HepG2 (cell line): ENCODE data around the gene DUSP22. TPM values are rescaled to one million over a fixed set of nuclear protein-coding genes. Genes with fewer than 3 reads are reported as not detected.

Source experiments
- ATAC-seq: fragments of 200-7000 bp; cut with Tn5 transposase; 3 replicates; pipeline ENCODE4 v1.9.1; 2020; ENCODE audit warnings: mild to moderate bottlenecking, moderate library complexity
- BruUV-seq: library from RNA; stranded (reverse); fragments of 400-500 nt; replicated peaks from 2 replicates; lab custom pipeline; 2021; lab: Mats Ljungman, UMichigan
- CTCF ChIA-PET: fragments of 300-600 bp; formaldehyde crosslinking; extraction: SDS; loops from one replicate; lab custom pipeline; 2021; ENCODE audit warnings: low total read pairs, inconsistent platforms, low intra/inter-chr PET ratio; lab: Yijun Ruan, JAX
- POLR2A ChIA-PET: fragments of 350-600 bp; sonication (Branson Sonifier 250); formaldehyde crosslinking; loops from one replicate; lab custom pipeline; 2020; ENCODE audit warnings: antibody characterized with exemption, inconsistent platforms; lab: Yijun Ruan, JAX
- DNase-seq: peaks from one replicate; pipeline ENCODE4 v3.0.0-alpha.2; 2015; ENCODE audit warnings: low spot score
- FAIRE-seq: peaks from 3 replicates; lab custom pipeline; 2011; peaks lifted over from hg19 to GRCh38; lab: Jason Lieb, UNC
- H2AFZ ChIP-seq: one replicate; pipeline ENCODE4 v1.6.1; 2011; ENCODE audit warnings: low read length, inconsistent platforms
- H3K27ac ChIP-seq: fragments of 300-600 bp; 3 replicates; pipeline ENCODE4 v1.8.0; 2011; ENCODE audit warnings: mixed run types, mild to moderate bottlenecking, mixed read lengths, low read length, inconsistent platforms; ENCODE audit not compliant: insufficient read depth; ENCODE audit errors: extremely low read length
- H3K27me3 ChIP-seq, 2 experiments: fragments of 200-600 bp in 1 of 2; 2 replicates in 1 of 2; 3 replicates in 1 of 2; pipeline versions ENCODE4 v1.6.0 to v1.8.0; 2011; ENCODE audit warnings: low read length in 2 of 2, mild to moderate bottlenecking in 2 of 2, moderate library complexity in 2 of 2, inconsistent platforms in 1 of 2; ENCODE audit not compliant: insufficient read depth in 2 of 2, control insufficient read depth in 1 of 2
- H3K36me3 ChIP-seq, 2 experiments: fragments of 200-600 bp in 1 of 2; replicated peaks in 1 of 2; 2 replicates in 1 of 2; 3 replicates in 1 of 2; pipeline versions ENCODE4 v1.5.1 to v1.8.0; 2011; ENCODE audit warnings: low read length in 2 of 2, inconsistent platforms in 1 of 2; ENCODE audit not compliant: insufficient read depth in 2 of 2, control insufficient read depth in 1 of 2
- H3K4me1 ChIP-seq: 2 replicates; pipeline ENCODE4 v1.5.1; 2012; ENCODE audit warnings: low read length, inconsistent platforms; ENCODE audit not compliant: insufficient read depth
- H3K4me2 ChIP-seq: 2 replicates; pipeline ENCODE4 v1.6.0; 2011; ENCODE audit warnings: low read depth, low read length, inconsistent platforms
- H3K4me3 ChIP-seq, 3 experiments: fragments of 200-600 bp in 1 of 3; sonication (generic), shearing (Covaris generic) in 1 of 3; replicated peaks in 1 of 3; 2 replicates each; pipeline ENCODE4 v1.5.1; 2011 to 2016; ENCODE audit warnings: low read length in 3 of 3, inconsistent platforms in 2 of 3, low read depth in 2 of 3, mild to moderate bottlenecking in 2 of 3, control low read depth in 1 of 3, mixed read lengths in 1 of 3; ENCODE audit not compliant: insufficient read depth in 1 of 3
- H3K79me2 ChIP-seq: one replicate; pipeline ENCODE4 v1.6.1; 2011; ENCODE audit warnings: low read length, inconsistent platforms; ENCODE audit not compliant: insufficient read depth
- H3K9ac ChIP-seq: 2 replicates; pipeline ENCODE4 v1.6.0; 2011; ENCODE audit warnings: mild to moderate bottlenecking, low read depth, low read length, inconsistent platforms; ENCODE audit not compliant: insufficient read depth
- H3K9me3 ChIP-seq: 2 replicates; pipeline ENCODE4 v1.5.1; 2012; ENCODE audit warnings: mild to moderate bottlenecking, low read length
- H4K20me1 ChIP-seq: 2 replicates; pipeline ENCODE4 v1.6.0; 2011; ENCODE audit warnings: inconsistent platforms, mild to moderate bottlenecking, low read length, moderate library complexity; ENCODE audit not compliant: insufficient read depth
- EZH2 ChIP-seq: conservative IDR thresholded peaks from 2 replicates; pipeline ENCODE4 v1.6.1; 2012; ENCODE audit warnings: mild to moderate bottlenecking, low read depth, low read length, moderate library complexity
- HDAC6 ChIP-seq: fragments of 200-600 bp; sonication (generic); IDR thresholded peaks from 2 replicates; pipeline ENCODE4 v1.7.0; 2017; ENCODE audit warnings: mild to moderate bottlenecking, antibody characterized with exemption, low read length, low read depth
- KDM5B ChIP-seq: sonication (generic); formaldehyde crosslinking; IDR thresholded peaks from 2 replicates; pipeline ENCODE4 v1.4.0; 2020; ENCODE audit warnings: missing genetic modification reagents, mild to moderate bottlenecking, borderline replicate concordance
- NRL ChIP-seq: sonication (generic); formaldehyde crosslinking; IDR thresholded peaks from 2 replicates; pipeline ENCODE4 v1.5.0; 2020; ENCODE audit warnings: missing genetic modification reagents, mild to moderate bottlenecking, moderate library complexity, borderline replicate concordance
- REL ChIP-seq: sonication (generic); formaldehyde crosslinking; conservative IDR thresholded peaks from 2 replicates; pipeline ENCODE4 v1.8.0; 2022; ENCODE audit warnings: mild to moderate bottlenecking, missing genetic modification reagents, moderate library complexity
- TBP ChIP-seq: sonication (generic); formaldehyde crosslinking; IDR thresholded peaks from 2 replicates; pipeline ENCODE4 v1.5.0; 2020; ENCODE audit warnings: missing genetic modification reagents
- WGBS: methylation state at CpG from one replicate; pipeline ENCODE4 v1.1.6; 2017; ENCODE audit warnings: low lambda C conversion rate; 5-methylcytosine and 5-hydroxymethylcytosine counted together
- in situ Hi-C: cut with HindIII; loops from 2 replicates; pipeline ENCODE4 v1.10.0; 2017; ENCODE audit warnings: low pct_unique_long_range_greater_than_20kb; ENCODE audit not compliant: extremely low pct_ligation_motif_present
- intact Hi-C: fragments of 100-400 bp; cut with micrococcal nuclease; formaldehyde crosslinking; loops from one replicate; pipeline ENCODE4 v1.10.0; 2022; ENCODE audit not compliant: unreplicated experiment
- polyA plus RNA-seq, 8 experiments: library from polyadenylated mRNA; depleted of rRNA in 3 of 8; stranded (reverse) in 7 of 8; unstranded in 1 of 8; fragments of >200 nt; fragmentation: Illumina TruSeq in 4 of 8; extraction: Trizol in 4 of 8; gene quantifications; 2 replicates each; pipeline versions ENCODE4 v1.2.1 to v1.2.3, GENCODE V29; 2011 to 2016; ENCODE audit warnings: low read depth in 4 of 8, missing spikeins in 1 of 8, mixed read lengths in 1 of 8; ENCODE audit not compliant: insufficient read depth in 1 of 8
- total RNA-seq, 5 experiments: library from RNA; depleted of rRNA; stranded (reverse); fragments of >200 nt; fragmentation: Illumina TruSeq; extraction: Trizol; gene quantifications; 2 replicates each; pipeline ENCODE4 v1.2.3, GENCODE V29; 2016; ENCODE audit warnings: low read depth in 1 of 5
- TF ChIP-seq, protein P1 (sequence below): sonication (generic); formaldehyde crosslinking; IDR thresholded peaks from 2 replicates; pipeline ENCODE4 v1.5.0; 2020; ENCODE audit warnings: mild to moderate bottlenecking, missing genetic modification reagents, moderate library complexity

DUSP22 gene
- total and polyA plus RNA-seq, 2 of the 13 experiments (the other 11 are each of a cell fraction or from before 2014, with no cell fraction given): 20.2 to 32.8 TPM

DNA sequence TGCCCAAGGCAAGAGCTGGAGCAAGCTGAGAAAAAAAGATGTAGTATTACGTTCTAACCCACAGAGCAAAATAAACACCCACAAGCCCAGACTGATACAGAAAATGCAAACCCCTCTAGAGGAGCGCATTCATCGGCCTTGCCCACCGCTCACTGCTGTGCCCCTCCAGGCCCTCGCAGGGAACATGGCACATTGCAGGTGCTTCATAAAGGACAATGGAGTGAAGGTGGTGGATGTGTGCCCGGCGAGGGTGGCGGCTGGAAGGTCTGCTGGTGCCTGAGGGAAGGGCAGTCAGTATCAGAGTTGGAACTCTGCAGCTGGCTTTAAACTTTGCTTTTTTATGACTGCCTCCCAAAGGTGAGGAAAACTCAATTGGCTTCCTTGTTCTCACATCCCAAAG, 80.7 kb downstream of the DUSP22 start:
- Histone ChIP-seq H3K36me3 (no peaks in the 10 kb centered on the region), H2AFZ (no peak overlapping the region), H3K4me3 (no peak overlapping the region), H3K4me1 (no peaks in the 10 kb centered on the region), H3K79me2 (no peaks in the 10 kb centered on the region), H4K20me1 (no peaks in the 10 kb centered on the region; the same call in 1 of the 2 replicates), H3K4me2 (no peak overlapping the region), H3K27ac (no peak overlapping the region), H3K9ac (no peak overlapping the region), H3K9me3 (no peaks in the 10 kb centered on the region), H3K27me3 (peaks cover 8 to 73% of the 10 kb centered on the region in 2 experiments; a peak in 4 of 5 replicates)
- ATAC-seq (no peak; the same call in 2 of the 3 replicates), DNase-seq (no peak), FAIRE-seq (no peak)
- BruUV-seq: no TSS peak
- TF ChIP-seq NRL (CRISPR knock-in tag) (no peak), REL (CRISPR knock-in tag) (0 out of 2 replicates have a peak, but pooled peaks have one; percentile 48)
- in situ Hi-C loops (no loop called here), intact Hi-C loops (no loop called here)
- ChIA-PET POLR2A (no interaction called here), CTCF (no interaction called here)
- 52% methylated on average over 8 of the region's 8 CpGs for WGBS

DNA sequence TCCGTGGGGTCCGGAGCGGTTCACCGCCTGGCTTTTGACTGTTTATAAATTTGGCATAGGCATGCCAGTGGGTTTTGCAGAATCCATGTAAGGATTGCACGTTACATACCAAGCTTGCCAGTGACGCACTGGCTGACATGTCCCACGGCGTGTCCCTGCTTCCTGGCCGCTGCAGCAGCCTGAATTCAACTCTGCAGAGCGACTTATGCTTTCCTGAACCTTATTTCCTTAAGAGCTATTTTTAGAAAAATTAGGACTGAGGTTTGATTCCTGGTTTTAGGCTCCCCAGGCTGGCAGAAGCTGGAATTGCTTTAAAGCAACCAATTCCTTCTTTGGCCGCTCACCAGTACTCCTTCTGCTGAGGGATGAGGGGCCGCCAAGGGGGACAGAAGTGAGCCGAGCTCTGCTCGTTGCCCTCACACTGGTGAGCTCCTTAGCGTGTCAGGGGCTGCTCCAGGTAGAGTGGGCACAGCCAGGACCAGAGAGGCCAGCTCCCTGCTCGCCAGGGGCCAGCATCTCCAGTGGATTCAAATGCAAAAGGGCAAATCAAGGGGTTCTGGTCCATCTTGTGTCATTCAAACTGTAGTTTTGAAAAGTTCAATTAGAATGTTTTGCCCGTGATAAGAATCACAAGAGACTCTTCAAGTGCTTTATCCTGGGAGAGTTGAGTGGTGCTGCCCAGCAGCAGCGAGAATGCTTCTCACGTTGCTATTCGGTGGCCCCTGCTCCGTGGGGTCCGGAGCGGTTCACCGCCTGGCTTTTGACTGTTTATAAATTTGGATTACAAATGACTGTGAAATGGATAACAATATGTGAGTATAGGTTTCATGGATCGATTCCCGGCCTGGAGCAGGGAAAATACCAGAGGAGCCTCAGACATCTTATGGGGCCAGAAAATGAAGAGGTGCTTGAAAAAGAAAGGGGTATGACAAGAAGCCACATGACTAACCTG, 81.8 kb downstream of the DUSP22 start:
- ATAC-seq (no peak), FAIRE-seq (no peak), DNase-seq (no peak)
- BruUV-seq: no TSS peak
- no peaks in the 10 kb centered on the region for H3K79me2 ChIP-seq
- 35% methylated on average over 26 of the region's 26 CpGs for WGBS
- TF ChIP-seq, protein P1, sequence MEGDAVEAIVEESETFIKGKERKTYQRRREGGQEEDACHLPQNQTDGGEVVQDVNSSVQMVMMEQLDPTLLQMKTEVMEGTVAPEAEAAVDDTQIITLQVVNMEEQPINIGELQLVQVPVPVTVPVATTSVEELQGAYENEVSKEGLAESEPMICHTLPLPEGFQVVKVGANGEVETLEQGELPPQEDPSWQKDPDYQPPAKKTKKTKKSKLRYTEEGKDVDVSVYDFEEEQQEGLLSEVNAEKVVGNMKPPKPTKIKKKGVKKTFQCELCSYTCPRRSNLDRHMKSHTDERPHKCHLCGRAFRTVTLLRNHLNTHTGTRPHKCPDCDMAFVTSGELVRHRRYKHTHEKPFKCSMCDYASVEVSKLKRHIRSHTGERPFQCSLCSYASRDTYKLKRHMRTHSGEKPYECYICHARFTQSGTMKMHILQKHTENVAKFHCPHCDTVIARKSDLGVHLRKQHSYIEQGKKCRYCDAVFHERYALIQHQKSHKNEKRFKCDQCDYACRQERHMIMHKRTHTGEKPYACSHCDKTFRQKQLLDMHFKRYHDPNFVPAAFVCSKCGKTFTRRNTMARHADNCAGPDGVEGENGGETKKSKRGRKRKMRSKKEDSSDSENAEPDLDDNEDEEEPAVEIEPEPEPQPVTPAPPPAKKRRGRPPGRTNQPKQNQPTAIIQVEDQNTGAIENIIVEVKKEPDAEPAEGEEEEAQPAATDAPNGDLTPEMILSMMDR: 0 out of 2 replicates have a peak, but pooled peaks have one; percentile 4
- TF ChIP-seq EZH2 (0 out of 2 replicates have a peak, but pooled peaks have one; percentile 40), HDAC6 (no peak), TBP (CRISPR knock-in tag) (no peak), KDM5B (CRISPR knock-in tag) (0 out of 2 replicates have a peak, but pooled peaks have one; percentile 25)
- CTCF ChIA-PET: no interaction called here
- POLR2A ChIA-PET: no interaction called here
- H3K27ac ChIP-seq: no peak overlapping the region
- no peak overlapping the region for H3K9ac ChIP-seq
- H2AFZ ChIP-seq: no peak overlapping the region
- no peaks in the 10 kb centered on the region for H3K36me3 ChIP-seq
- in situ Hi-C loops: no loop called here
- H3K4me2 ChIP-seq: no peak overlapping the region
- H3K9me3 ChIP-seq: no peaks in the 10 kb centered on the region
- intact Hi-C loops: no loop called here
- H3K27me3 ChIP-seq: peaks cover 9 to 79% of the 10 kb centered on the region in 2 experiments; a peak in 3 of 5 replicates
- no peak overlapping the region for H3K4me3 ChIP-seq
- H4K20me1 ChIP-seq: no peaks in the 10 kb centered on the region; the same call in 1 of the 2 replicates
- no peaks in the 10 kb centered on the region for H3K4me1 ChIP-seq
